SW480 (cell line): Measurements from ENCODE around the gene PRMT2.
"Not testable (repeated sequence)": the region's sequence is repeated elsewhere in the genome, so short reads cannot be mapped to it uniquely, and the experiment has no call there.

Source experiments
- DNase-seq: peaks from one replicate; pipeline ENCODE4 v3.0.0-alpha.2; 2016; ENCODE audit warnings: low spot score

Gene PRMT2

GRCh38 chr21:46668904-46669303 lies 33.4 kb downstream of the PRMT2 start:
- DNase-seq = not testable (repeated sequence)

- DNase-seq = no peak
Observed at GRCh38 chr21:46674430-46675007, 39.0 kb downstream of the PRMT2 start.

GRCh38 chr21:46675595-46676280 lies 40.3 kb downstream of the PRMT2 start:
- no peak for DNase-seq

- not testable (repeated sequence) for DNase-seq
Observed at GRCh38 chr21:46676542-46676941, 41.1 kb downstream of the PRMT2 start.

GRCh38 chr21:46681593-46681992 lies 46.1 kb downstream of the PRMT2 start:
- DNase-seq = not testable (repeated sequence)

- DNase-seq = not testable (repeated sequence)
Observed at GRCh38 chr21:46698652-46699051, 63.2 kb downstream of the PRMT2 start.

GRCh38 chr21:46699104-46699503 lies 63.6 kb downstream of the PRMT2 start:
- DNase-seq = not testable (repeated sequence)
